ENCODE data around the gene ATXN1. TPM values are rescaled to one million over a fixed set of nuclear protein-coding genes. Genes with fewer than 3 reads are reported as not detected.

ATXN1 gene
- total and polyA plus RNA-seq, 2 of the 13 experiments (the other 11 are each of a cell fraction or from before 2014, with no cell fraction given), result 20.7 to 39.5 TPM

GRCh38 chr6:16694781-16695578 is 66.3 kb downstream of the ATXN1 start:
- H3K79me2 ChIP-seq (ENCODE audit: insufficient read depth, low read length), result peaks cover 62% of the 10 kb centered on the region
- BruUV-seq (replicated peaks), result no TSS peak
- no peak overlapping the region for H2AFZ ChIP-seq (ENCODE audit: low read length)
- ChIA-PET POLR2A (no interaction called here), CTCF (ENCODE audit: low intra/inter-chr PET ratio, low total read pairs) (no interaction called here)
- no peak for DNase-seq (ENCODE audit: low spot score)
- no peak for FAIRE-seq
- no peak overlapping the region for H3K27ac ChIP-seq (ENCODE audit: extremely low read length, insufficient read depth, low read length)
- in situ Hi-C loops (cut with HindIII; ENCODE audit: extremely low pct_ligation_motif_present, low pct_unique_long_range_greater_than_20kb), result no loop called here
- H3K27me3 ChIP-seq (ENCODE audit: control insufficient read depth in 1 of 2, insufficient read depth in 2 of 2, low read length in 2 of 2), result no peaks in the 10 kb centered on the region
- H4K20me1 ChIP-seq (ENCODE audit: insufficient read depth, low read length), result no peaks in the 10 kb centered on the region
- intact Hi-C loops (cut with micrococcal nuclease; ENCODE audit: unreplicated experiment), result no loop called here
- H3K36me3 ChIP-seq (replicated peaks in 1 of 2; ENCODE audit: control insufficient read depth in 1 of 2, insufficient read depth in 2 of 2, low read length in 2 of 2), result peaks cover 0 to 3% of the 10 kb centered on the region in 2 experiments; a peak in 1 of 5 replicates
- WGBS (ENCODE audit: low lambda C conversion rate), result 89% methylated on average over 4 of the region's 4 CpGs
- no peaks in the 10 kb centered on the region for H3K9me3 ChIP-seq (ENCODE audit: low read length)
- no peak overlapping the region for H3K4me2 ChIP-seq (ENCODE audit: low read depth, low read length)
- no peak overlapping the region for H3K9ac ChIP-seq (ENCODE audit: insufficient read depth, low read depth, low read length)
- peaks cover 62% of the 10 kb centered on the region for H3K4me1 ChIP-seq (ENCODE audit: insufficient read depth, low read length)
- ATAC-seq, result no peak
- no peak overlapping the region for H3K4me3 ChIP-seq (replicated peaks in 1 of 3; ENCODE audit: insufficient read depth in 1 of 3, low read depth in 2 of 3, low read length in 3 of 3)
- TF ChIP-seq, protein P1, sequence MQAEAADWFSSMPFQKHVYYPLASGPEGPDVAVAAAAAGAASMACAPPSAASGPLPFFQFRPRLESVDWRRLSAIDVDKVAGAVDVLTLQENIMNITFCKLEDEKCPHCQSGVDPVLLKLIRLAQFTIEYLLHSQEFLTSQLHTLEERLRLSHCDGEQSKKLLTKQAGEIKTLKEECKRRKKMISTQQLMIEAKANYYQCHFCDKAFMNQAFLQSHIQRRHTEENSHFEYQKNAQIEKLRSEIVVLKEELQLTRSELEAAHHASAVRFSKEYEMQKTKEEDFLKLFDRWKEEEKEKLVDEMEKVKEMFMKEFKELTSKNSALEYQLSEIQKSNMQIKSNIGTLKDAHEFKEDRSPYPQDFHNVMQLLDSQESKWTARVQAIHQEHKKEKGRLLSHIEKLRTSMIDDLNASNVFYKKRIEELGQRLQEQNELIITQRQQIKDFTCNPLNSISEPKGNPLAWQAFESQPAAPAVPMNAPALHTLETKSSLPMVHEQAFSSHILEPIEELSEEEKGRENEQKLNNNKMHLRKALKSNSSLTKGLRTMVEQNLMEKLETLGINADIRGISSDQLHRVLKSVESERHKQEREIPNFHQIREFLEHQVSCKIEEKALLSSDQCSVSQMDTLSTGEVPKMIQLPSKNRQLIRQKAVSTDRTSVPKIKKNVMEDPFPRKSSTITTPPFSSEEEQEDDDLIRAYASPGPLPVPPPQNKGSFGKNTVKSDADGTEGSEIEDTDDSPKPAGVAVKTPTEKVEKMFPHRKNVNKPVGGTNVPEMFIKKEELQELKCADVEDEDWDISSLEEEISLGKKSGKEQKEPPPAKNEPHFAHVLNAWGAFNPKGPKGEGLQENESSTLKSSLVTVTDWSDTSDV (CRISPR knock-in tag; IDR thresholded peaks at IDR 0.05), result no peak
- no peak for TF ChIP-seq ZNF709 (CRISPR knock-in tag; IDR thresholded peaks at IDR 0.05)
- TF ChIP-seq ZEB1 (IDR thresholded peaks at IDR 0.05; ENCODE audit: insufficient replicate concordance, low read depth), result no peak
- TF ChIP-seq TBP (CRISPR knock-in tag; IDR thresholded peaks at IDR 0.05), result no peak
- TF ChIP-seq, protein P2, sequence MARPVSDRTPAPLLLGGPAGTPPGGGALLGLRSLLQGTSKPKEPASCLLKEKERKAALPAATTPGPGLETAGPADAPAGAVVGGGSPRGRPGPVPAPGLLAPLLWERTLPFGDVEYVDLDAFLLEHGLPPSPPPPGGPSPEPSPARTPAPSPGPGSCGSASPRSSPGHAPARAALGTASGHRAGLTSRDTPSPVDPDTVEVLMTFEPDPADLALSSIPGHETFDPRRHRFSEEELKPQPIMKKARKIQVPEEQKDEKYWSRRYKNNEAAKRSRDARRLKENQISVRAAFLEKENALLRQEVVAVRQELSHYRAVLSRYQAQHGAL (CRISPR knock-in tag; IDR thresholded peaks at IDR 0.05; ENCODE audit: not compliant biosample characterization), result no peak
- no peak for TF ChIP-seq THAP9 (CRISPR knock-in tag; IDR thresholded peaks at IDR 0.05; ENCODE audit: borderline replicate concordance)
- TF ChIP-seq, protein P3, sequence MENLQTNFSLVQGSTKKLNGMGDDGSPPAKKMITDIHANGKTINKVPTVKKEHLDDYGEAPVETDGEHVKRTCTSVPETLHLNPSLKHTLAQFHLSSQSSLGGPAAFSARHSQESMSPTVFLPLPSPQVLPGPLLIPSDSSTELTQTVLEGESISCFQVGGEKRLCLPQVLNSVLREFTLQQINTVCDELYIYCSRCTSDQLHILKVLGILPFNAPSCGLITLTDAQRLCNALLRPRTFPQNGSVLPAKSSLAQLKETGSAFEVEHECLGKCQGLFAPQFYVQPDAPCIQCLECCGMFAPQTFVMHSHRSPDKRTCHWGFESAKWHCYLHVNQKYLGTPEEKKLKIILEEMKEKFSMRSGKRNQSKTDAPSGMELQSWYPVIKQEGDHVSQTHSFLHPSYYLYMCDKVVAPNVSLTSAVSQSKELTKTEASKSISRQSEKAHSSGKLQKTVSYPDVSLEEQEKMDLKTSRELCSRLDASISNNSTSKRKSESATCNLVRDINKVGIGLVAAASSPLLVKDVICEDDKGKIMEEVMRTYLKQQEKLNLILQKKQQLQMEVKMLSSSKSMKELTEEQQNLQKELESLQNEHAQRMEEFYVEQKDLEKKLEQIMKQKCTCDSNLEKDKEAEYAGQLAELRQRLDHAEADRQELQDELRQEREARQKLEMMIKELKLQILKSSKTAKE (CRISPR knock-in tag; IDR thresholded peaks at IDR 0.05; ENCODE audit: borderline replicate concordance), result no peak
- TF ChIP-seq ZNF766 (CRISPR knock-in tag; IDR thresholded peaks at IDR 0.05; ENCODE audit: borderline replicate concordance), result no peak
- TF ChIP-seq SRSF4 (IDR thresholded peaks at IDR 0.05; ENCODE audit: low read depth, low read length, poor library complexity, severe bottlenecking), result no peak
